ENCODE data around the gene MINDY4.

The MINDY4 gene

GRCh38 chr7:30927559-30927958, 156.3 kb downstream of the MINDY4 start:
- TF ChIP-seq CTCF (conservative IDR thresholded peaks at IDR 0.05; ENCODE audit: low read depth, low read length): no peak
- H3K4me3 ChIP-seq (ENCODE audit: low read length): no peak overlapping the region
- DNase-seq (ENCODE audit: low read depth): no peak

DNA sequence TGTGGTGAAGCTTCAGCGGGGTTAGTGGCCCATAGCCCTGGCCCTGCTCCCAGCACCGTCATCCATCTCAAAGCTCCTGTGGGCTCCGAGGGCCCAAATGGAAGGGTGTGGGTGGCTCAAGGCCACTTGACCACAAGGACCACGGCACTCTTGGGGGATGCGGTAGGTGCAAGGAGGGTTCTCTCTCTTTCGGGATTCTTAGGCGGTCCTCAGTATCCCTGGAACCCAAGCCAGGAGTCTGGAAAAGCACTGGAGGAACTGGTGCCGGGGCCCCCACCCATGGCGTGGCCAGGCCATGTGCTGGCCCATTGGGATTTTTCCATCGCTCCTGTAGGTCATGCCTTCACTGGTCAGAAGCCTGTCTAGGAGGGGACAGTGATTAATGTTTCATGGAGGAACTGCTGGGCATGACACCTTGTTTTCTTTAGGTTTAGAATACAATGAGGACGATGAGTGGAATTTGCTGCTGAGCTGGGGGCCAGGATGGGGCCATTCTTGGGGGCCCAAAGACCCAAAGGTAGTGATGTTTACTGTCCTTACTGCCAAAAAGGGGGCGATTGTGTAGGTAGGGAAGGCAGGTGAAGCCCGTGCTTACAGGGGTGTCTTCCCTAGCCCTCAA, 157.1 kb downstream of the MINDY4 start:
- no peak for TF ChIP-seq CTCF (conservative IDR thresholded peaks at IDR 0.05; ENCODE audit: low read depth, low read length)
- no peak overlapping the region for H3K4me3 ChIP-seq (ENCODE audit: low read length)
- no peak for DNase-seq (ENCODE audit: low read depth)

DNA sequence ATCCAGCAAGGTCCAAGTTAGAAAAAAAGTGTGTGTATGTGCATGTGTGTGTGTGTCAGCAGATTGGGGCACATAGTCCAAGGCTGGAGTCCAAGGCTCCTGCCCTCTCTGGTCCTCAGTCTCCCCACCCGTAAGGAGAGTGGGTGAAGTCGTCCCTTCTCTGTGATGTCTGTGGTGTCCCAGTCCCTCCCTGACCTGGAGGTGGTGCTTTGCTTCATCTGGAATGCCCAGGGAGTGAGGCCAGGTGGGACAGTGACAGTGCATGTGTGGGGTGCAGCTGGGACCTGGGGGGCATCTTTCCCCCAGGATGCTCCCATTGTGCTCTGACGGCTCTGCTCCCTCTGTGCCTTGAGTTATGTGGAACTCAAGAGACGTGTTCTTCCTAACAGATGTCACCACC, 158.5 kb downstream of the MINDY4 start:
- H3K4me3 ChIP-seq (ENCODE audit: low read length): no peak overlapping the region
- TF ChIP-seq CTCF (conservative IDR thresholded peaks at IDR 0.05; ENCODE audit: low read depth, low read length): no peak
- DNase-seq (ENCODE audit: low read depth): no peak

DNA sequence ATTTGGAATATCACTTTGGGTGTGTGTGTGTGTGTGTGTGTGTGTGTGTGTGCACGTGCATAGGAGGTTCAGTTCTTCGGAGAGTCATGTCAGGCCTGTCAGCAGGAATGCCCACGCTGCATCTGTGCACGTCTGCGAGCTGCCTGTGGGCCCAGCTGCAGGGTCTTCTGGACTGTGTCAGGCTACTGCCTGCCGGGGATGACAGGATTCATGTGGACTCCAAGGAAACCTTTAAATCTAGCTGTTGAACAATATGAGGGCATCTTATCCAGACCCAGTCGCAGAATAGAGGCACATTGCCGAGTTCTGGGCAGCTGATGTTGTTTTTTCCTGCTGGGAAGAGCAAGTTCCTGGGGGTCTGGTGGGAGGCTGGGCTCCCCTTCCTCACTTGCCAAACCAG, 159.4 kb downstream of the MINDY4 start:
- H3K4me3 ChIP-seq (ENCODE audit: low read length): no peak overlapping the region
- DNase-seq (ENCODE audit: low read depth): no peak
- no peak for TF ChIP-seq CTCF (conservative IDR thresholded peaks at IDR 0.05; ENCODE audit: low read depth, low read length)

DNA sequence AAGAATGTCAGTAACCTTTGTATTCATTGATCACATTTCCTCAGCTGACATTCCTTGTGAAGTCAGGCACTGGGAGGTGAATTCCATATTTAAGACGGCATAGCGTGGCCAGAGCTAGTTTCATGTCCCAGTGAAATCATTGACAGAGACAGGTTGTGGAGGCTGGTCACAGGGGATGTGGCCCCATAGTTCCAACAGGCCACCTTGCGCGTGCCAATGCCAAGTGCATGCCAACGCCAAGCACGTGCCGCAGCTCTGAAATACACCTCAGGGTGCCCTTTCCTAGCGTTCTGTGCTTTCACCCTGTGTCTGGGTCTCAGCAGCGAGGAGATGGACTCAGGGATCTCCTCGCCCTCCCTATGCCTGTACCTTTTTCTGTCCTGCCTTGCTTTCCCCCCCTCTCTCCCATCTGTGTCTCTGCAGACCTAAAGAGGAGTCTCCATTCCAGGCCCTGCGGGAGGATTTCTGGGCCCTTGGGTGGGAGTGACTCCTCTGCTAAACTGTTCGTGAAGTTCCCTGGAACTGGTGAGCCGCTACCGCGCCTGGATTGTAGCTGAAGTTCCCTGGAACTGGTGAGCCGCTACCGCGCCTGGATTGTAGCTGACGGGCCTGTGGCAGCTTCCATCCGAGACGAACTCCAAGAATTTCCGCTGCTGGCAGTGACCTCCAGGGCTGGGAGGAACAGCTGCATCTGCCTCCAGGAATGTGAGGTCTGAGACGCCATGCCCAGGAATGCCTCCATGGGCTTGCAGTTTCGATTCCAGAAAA, 160.1 kb downstream of the MINDY4 start:
- DNase-seq (ENCODE audit: low read depth): no peak
- H3K4me3 ChIP-seq (ENCODE audit: low read length): no peak overlapping the region
- no peak for TF ChIP-seq CTCF (conservative IDR thresholded peaks at IDR 0.05; ENCODE audit: low read depth, low read length)

DNA sequence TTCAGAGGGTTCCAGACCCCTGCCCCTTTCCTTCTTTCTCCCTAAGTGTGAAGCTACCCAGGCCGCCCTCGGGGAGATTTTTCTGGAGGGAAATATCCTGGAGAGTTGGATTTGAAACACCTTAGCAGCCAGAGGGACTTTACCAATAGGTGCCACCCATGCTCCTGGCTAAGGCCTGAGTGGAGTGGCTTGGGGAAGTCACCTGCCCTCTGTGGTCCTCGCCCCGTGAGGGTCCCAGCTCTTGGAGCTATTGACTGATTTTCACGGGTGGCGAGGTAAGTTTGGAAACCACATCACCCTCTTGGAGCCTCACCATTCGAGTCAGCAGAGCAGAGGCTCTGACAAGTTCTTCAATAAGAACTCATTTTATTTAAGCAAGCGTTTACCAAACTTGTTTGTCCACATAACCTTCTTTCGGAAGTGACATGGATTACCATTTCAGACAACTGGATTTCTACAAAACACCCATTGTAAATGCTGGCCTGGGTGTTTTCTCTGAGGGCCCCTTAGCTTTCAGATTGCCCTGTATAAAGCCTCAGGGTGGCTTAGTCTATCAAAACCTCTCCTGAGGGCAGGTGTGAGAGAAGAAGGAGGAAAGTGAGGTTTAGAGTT, 160.8 kb downstream of the MINDY4 start:
- TF ChIP-seq CTCF (conservative IDR thresholded peaks at IDR 0.05; ENCODE audit: low read depth, low read length): no peak
- no peak for DNase-seq (ENCODE audit: low read depth)
- no peak overlapping the region for H3K4me3 ChIP-seq (ENCODE audit: low read length)
